ENCODE results near the gene NEDD1. TPM values are rescaled to one million over a fixed set of nuclear protein-coding genes. Genes with fewer than 3 reads are reported as not detected.

Gene NEDD1, protein sequence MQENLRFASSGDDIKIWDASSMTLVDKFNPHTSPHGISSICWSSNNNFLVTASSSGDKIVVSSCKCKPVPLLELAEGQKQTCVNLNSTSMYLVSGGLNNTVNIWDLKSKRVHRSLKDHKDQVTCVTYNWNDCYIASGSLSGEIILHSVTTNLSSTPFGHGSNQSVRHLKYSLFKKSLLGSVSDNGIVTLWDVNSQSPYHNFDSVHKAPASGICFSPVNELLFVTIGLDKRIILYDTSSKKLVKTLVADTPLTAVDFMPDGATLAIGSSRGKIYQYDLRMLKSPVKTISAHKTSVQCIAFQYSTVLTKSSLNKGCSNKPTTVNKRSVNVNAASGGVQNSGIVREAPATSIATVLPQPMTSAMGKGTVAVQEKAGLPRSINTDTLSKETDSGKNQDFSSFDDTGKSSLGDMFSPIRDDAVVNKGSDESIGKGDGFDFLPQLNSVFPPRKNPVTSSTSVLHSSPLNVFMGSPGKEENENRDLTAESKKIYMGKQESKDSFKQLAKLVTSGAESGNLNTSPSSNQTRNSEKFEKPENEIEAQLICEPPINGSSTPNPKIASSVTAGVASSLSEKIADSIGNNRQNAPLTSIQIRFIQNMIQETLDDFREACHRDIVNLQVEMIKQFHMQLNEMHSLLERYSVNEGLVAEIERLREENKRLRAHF
- total RNA-seq = 41.9 and 43.5 TPM in 2 replicates

DNA sequence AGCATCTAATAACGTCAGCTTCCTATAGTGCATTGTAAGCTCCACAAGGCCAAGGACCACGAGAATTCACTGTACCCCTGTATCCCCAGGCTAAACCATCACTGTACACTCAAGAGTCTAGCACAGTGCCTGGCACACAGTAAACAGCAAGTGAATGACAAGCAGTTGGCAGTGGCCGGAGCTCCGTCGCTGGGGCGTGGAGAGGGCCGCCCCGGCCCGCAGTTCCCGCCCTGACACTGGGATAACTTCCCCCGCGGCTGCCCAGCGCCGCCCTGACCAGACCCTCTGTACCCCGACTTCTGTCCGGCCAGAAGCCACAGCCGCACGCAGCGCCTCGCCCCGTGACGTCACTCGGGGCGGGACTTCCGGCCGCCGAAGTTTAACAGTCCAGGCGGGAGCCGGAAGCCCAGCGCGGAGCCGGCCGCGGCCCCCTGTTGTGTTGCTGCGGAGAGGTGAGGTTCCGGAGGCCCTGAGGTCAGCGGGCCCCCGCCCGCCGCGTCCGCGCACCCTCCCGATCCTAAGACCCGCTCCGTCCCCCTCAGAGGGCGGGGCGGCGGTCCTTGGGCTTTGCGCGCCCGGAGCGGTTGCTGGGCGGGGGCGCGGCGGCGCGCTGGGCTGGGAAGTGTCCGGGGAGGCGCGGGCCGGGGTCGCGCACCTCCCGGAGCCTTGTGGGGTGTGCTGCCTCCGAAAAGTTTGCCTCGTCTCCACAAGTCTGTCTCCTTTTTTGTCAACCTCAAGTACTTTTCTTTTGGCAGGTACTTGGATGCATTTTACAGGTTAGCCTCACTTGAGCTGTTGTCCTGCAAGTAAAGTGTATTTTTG is at the start of gene NEDD1:
Gene NEDD1, plus strand, starts transcription at position 409 of the 822 bp plus-strand sequence. CDS start 2,503 bp downstream, outside the sequence.

